GM13977 (cell line): ENCODE results near the gene INTS6L.

Experiments used
- DNase-seq: peaks from one replicate; pipeline ENCODE4 v3.0.0; 2012; ENCODE audit warnings: low spot score
- in situ Hi-C: fragments of 300-500 bp; cut with MboI; formaldehyde crosslinking; loops from one replicate; pipeline ENCODE4 v1.12.0; 2022; ENCODE audit warnings: low sequenced_read_pairs, low pct_unique_long_range_greater_than_20kb, mixed read lengths, inconsistent platforms; ENCODE audit not compliant: unreplicated experiment
- TF ChIP-seq, protein P1 (sequence below): IDR thresholded peaks from 2 replicates; pipeline ENCODE4 v1.5.1; 2012; ENCODE audit warnings: mild to moderate bottlenecking, control low read depth; ENCODE audit not compliant: insufficient read depth; ENCODE audit errors: extremely low read depth, missing control alignments

Gene INTS6L

GRCh38 chrX:135521405-135522131 is 1.1 kb downstream of the INTS6L start:
- TF ChIP-seq, protein P1, sequence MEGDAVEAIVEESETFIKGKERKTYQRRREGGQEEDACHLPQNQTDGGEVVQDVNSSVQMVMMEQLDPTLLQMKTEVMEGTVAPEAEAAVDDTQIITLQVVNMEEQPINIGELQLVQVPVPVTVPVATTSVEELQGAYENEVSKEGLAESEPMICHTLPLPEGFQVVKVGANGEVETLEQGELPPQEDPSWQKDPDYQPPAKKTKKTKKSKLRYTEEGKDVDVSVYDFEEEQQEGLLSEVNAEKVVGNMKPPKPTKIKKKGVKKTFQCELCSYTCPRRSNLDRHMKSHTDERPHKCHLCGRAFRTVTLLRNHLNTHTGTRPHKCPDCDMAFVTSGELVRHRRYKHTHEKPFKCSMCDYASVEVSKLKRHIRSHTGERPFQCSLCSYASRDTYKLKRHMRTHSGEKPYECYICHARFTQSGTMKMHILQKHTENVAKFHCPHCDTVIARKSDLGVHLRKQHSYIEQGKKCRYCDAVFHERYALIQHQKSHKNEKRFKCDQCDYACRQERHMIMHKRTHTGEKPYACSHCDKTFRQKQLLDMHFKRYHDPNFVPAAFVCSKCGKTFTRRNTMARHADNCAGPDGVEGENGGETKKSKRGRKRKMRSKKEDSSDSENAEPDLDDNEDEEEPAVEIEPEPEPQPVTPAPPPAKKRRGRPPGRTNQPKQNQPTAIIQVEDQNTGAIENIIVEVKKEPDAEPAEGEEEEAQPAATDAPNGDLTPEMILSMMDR: no peak
- in situ Hi-C loops: no loop called here
- DNase-seq: peak; percentile 80

GRCh38 chrX:135522132-135522530 is 1.7 kb downstream of the INTS6L start:
- in situ Hi-C loops: no loop called here
- TF ChIP-seq, protein P1: no peak
- no peak for DNase-seq

DNA sequence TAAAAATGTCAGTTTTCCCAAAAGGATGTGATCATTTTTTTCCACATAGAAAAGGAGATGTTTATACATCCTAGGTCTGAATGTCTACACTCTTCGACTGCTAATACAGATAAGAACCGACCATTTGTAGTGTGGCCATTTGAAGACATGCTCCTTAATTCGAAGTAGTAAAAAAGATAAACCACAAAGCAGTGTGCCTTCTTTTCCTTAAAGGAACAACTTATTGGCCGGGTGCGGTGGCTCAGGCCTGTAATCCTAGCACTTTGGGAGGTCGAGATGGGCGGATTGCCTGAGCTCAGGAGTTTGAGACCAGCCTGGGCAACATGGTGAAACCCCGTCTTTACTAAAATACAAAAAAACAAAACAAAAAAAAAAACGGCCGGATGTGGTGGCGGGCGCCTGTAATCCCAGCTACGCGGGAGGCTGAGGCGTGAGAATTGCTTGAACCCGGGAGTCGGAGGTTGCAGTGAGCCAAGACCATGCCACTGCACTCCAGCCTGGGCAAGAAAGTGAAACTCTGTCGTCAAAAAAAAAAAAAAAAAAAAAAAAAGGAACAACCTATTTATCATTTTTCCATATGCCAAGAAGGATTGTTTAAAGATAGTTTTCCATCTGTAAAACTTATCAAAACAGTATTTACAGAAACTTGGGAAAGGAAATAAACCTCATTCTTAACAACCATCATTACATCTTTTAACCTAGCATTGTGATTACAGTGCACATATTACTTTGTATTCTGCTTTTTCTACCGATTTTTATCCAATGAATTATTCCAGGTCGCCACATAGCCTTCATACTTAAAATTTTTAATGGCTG is 2.6 kb downstream of the INTS6L start:
- no peak for DNase-seq
- TF ChIP-seq, protein P1: no peak
- in situ Hi-C loops: no loop called here

DNA sequence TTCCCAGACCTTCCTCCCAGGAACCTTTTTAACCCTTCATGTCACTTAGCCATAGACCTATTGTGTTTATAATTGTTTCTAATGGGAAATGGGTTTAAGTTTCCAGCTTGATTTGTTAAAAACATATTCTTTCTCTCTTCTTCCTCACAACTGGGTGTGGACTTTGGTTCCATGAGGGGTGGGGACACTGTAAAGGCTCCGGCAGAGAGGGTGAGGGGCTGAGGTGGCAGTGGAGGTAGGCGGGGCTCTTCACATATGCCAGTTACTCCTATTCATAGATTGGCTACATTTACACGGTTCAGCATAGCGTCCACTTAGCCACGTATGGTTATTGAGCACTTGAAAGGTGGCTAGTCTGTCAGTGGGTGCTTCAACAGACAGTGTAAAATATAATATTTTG is 7.8 kb downstream of the INTS6L start:
- no peak for DNase-seq
- in situ Hi-C loops: no loop called here
- TF ChIP-seq, protein P1: no peak

GRCh38 chrX:135528756-135529155 is 8.3 kb downstream of the INTS6L start:
- DNase-seq: no peak

GRCh38 chrX:135530097-135530496 is 9.6 kb downstream of the INTS6L start:
- no peak for DNase-seq
- TF ChIP-seq, protein P1: no peak
- in situ Hi-C loops: no loop called here

More at GRCh38 chrX:135528756-135529155, 8.3 kb downstream of the INTS6L start:
- TF ChIP-seq, protein P1: no peak
- in situ Hi-C loops: no loop called here
